ENCODE results near the gene LAMTOR2.

The LAMTOR2 gene

DNA sequence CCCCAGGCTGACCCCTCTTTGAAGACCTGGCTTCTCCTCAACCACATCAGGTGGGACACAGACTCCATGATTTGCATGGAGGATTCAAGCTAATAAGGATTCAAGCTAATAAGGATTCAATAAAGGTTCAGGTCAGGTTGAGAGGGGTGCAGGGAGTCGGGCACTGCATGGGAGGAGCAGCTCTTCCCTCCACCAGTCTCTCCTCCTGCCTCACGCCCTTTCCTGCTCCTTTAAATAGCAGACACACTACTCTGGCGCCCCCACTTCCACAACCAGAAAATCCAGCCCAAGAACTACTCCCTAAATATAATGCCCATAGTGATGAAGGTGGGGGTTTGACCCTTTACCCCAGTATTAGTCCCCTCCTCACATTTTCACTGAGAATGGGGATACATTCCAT lies 20.6 kb downstream of the LAMTOR2 start:
- TF ChIP-seq SIN3A (IDR thresholded peaks at IDR 0.05; ENCODE audit: borderline replicate concordance, insufficient read depth, low read length): no peak
- TF ChIP-seq FOXP2 (optimal IDR thresholded peaks at IDR 0.05; ENCODE audit: borderline replicate concordance, extremely low read depth, extremely low read length, insufficient read depth): no peak
- TF ChIP-seq POLR2AphosphoS5 (IDR thresholded peaks at IDR 0.05; ENCODE audit: low read depth, low read length): no peak
- TF ChIP-seq, protein P1, sequence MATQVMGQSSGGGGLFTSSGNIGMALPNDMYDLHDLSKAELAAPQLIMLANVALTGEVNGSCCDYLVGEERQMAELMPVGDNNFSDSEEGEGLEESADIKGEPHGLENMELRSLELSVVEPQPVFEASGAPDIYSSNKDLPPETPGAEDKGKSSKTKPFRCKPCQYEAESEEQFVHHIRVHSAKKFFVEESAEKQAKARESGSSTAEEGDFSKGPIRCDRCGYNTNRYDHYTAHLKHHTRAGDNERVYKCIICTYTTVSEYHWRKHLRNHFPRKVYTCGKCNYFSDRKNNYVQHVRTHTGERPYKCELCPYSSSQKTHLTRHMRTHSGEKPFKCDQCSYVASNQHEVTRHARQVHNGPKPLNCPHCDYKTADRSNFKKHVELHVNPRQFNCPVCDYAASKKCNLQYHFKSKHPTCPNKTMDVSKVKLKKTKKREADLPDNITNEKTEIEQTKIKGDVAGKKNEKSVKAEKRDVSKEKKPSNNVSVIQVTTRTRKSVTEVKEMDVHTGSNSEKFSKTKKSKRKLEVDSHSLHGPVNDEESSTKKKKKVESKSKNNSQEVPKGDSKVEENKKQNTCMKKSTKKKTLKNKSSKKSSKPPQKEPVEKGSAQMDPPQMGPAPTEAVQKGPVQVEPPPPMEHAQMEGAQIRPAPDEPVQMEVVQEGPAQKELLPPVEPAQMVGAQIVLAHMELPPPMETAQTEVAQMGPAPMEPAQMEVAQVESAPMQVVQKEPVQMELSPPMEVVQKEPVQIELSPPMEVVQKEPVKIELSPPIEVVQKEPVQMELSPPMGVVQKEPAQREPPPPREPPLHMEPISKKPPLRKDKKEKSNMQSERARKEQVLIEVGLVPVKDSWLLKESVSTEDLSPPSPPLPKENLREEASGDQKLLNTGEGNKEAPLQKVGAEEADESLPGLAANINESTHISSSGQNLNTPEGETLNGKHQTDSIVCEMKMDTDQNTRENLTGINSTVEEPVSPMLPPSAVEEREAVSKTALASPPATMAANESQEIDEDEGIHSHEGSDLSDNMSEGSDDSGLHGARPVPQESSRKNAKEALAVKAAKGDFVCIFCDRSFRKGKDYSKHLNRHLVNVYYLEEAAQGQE (IDR thresholded peaks at IDR 0.05; ENCODE audit: insufficient read depth in 1 of 2, low read depth in 2 of 2, low read length in 2 of 2): no peak
- no peak for TF ChIP-seq TAF1 (IDR thresholded peaks at IDR 0.05; ENCODE audit: borderline replicate concordance, insufficient read depth, low read length)

DNA sequence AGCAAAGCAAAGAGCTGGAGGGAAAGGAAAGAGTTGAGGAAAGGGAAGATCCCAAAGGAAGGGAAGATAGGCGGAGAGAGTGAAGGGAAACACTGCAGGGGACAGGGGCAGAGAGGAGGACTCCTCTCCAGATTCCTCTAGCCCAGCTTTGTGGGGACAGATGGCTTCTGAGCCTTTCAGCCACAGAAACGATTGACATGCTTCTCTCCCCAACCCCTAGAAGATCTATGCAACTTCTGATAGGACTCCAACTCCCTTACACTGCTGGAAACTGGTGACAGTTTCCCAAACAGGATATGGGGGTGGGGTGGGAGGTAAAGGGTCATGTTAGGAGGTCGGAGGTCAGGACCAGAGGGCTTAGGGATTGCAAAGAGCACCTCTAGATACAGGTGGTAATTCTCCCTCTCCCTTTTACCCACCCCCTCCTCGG lies 21.2 kb downstream of the LAMTOR2 start:
- TF ChIP-seq, protein P1 (IDR thresholded peaks at IDR 0.05; ENCODE audit: insufficient read depth in 1 of 2, low read depth in 2 of 2, low read length in 2 of 2): no peak
- no peak for TF ChIP-seq FOXP2 (optimal IDR thresholded peaks at IDR 0.05; ENCODE audit: borderline replicate concordance, extremely low read depth, extremely low read length, insufficient read depth)
- TF ChIP-seq POLR2AphosphoS5 (IDR thresholded peaks at IDR 0.05; ENCODE audit: low read depth, low read length): no peak
- no peak for TF ChIP-seq TAF1 (IDR thresholded peaks at IDR 0.05; ENCODE audit: borderline replicate concordance, insufficient read depth, low read length)
- no peak for TF ChIP-seq SIN3A (IDR thresholded peaks at IDR 0.05; ENCODE audit: borderline replicate concordance, insufficient read depth, low read length)

DNA sequence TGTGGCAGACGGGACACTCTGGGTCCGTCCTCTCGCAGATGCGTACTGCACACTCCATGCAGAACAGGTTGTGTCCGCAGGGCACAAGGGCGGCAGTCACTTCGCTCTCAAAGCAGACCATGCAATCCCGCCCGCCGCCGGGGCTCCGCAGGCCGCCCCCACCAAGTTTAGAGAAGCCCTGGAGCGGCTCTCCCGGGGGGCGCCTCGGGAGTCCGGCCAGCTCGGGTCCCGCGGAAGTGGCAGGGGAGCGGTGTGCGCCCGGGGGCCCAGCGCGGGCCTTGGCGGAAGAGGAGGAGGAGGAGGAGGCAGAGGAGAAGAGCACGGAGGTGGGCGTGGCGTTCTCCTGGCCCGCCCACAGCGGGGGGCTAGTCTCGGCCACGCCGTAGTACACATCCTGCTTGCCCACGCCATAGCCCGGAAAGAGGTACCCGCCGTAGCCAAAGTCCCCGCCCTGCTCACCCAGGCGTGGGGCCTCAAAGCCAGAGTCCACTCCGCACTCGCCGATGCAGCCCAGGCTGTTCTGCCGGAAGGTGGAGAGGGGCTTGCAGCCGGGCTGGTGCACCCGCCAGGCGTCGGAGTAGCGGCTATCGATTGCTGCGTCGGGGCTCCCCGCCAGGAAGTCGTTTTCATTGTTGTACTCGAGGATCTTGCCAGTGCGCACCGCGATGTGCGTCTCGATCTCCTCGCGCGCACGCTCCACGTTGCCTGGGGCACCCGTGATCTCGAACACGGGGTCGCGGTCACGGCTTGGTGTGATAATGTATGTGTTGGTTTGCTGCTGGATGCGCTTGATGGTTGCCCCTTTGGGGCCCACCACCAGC lies 22.2 kb downstream of the LAMTOR2 start:
- no peak for TF ChIP-seq SIN3A (IDR thresholded peaks at IDR 0.05; ENCODE audit: borderline replicate concordance, insufficient read depth, low read length)
- TF ChIP-seq TAF1 (IDR thresholded peaks at IDR 0.05; ENCODE audit: borderline replicate concordance, insufficient read depth, low read length): no peak
- peak; percentile 47 for TF ChIP-seq FOXP2 (optimal IDR thresholded peaks at IDR 0.05; ENCODE audit: borderline replicate concordance, extremely low read depth, extremely low read length, insufficient read depth)

DNA sequence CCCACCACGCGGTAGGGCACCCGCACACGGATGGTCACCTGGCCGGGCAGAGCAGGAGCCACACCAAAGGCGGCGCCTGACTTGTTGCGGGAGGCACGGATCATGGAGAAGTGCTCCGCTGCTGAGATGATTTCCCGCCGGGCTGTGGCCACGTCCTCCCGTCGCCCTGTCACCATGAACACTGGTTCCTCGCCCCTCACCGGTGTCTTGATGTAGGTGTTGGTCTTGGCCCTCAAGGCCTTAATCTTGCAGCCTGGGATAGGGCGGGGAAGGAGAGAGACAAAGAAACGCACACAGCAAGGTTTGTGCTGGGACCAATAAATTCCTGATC lies 22.8 kb downstream of the LAMTOR2 start:
- TF ChIP-seq FOXP2 (optimal IDR thresholded peaks at IDR 0.05; ENCODE audit: borderline replicate concordance, extremely low read depth, extremely low read length, insufficient read depth): no peak
- TF ChIP-seq TAF1 (IDR thresholded peaks at IDR 0.05; ENCODE audit: borderline replicate concordance, insufficient read depth, low read length): no peak
- TF ChIP-seq SIN3A (IDR thresholded peaks at IDR 0.05; ENCODE audit: borderline replicate concordance, insufficient read depth, low read length): no peak
- TF ChIP-seq POLR2AphosphoS5 (IDR thresholded peaks at IDR 0.05; ENCODE audit: low read depth, low read length): no peak

DNA sequence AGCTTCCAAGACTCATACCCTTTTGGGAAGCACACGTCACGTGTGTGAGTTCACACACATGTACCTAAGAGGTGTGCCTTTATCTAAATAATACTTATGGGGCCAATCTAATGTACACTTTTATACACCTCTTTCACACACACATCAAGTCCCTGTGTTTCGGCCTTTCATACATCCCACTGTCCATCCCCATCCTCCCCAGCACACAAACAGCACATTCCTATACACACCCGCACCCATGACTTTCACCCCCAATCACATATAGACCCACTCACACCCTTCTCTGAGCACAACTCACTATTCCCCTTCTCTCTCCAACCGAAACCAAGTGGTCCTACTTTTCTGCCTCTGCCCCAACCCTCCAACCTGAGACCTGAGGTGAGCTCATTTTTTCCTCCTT lies 24.1 kb downstream of the LAMTOR2 start:
- TF ChIP-seq POLR2AphosphoS5 (IDR thresholded peaks at IDR 0.05; ENCODE audit: low read depth, low read length) (no peak), SIN3A (IDR thresholded peaks at IDR 0.05; ENCODE audit: borderline replicate concordance, insufficient read depth, low read length) (no peak), FOXP2 (optimal IDR thresholded peaks at IDR 0.05; ENCODE audit: borderline replicate concordance, extremely low read depth, extremely low read length, insufficient read depth) (no peak), TAF1 (IDR thresholded peaks at IDR 0.05; ENCODE audit: borderline replicate concordance, insufficient read depth, low read length) (no peak)
- TF ChIP-seq, protein P1 (IDR thresholded peaks at IDR 0.05; ENCODE audit: insufficient read depth in 1 of 2, low read depth in 2 of 2, low read length in 2 of 2): no peak

DNA sequence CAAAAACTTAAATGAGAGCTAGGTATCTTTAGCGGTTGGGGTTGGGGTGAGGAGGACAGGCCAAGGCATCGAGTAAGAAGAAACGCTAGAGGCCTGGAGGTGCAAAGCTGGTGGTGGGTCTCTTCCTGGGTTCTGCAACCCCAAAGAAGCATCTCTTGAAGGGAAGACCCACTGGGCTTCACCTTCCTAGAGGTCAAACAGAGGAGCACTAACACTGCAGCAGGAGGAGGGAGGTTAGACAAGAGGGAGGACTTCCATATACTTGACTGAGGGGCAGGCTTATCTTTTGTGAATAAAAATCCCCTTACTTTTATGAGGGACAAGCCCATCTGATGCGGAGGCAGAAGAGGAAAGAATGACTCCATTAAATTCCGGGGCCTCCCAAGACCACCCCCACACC lies 25.2 kb downstream of the LAMTOR2 start:
- TF ChIP-seq TAF1 (IDR thresholded peaks at IDR 0.05; ENCODE audit: borderline replicate concordance, insufficient read depth, low read length): no peak
- TF ChIP-seq FOXP2 (optimal IDR thresholded peaks at IDR 0.05; ENCODE audit: borderline replicate concordance, extremely low read depth, extremely low read length, insufficient read depth): no peak
- TF ChIP-seq SIN3A (IDR thresholded peaks at IDR 0.05; ENCODE audit: borderline replicate concordance, insufficient read depth, low read length): no peak
- no peak for TF ChIP-seq POLR2AphosphoS5 (IDR thresholded peaks at IDR 0.05; ENCODE audit: low read depth, low read length)
- TF ChIP-seq, protein P1 (IDR thresholded peaks at IDR 0.05; ENCODE audit: insufficient read depth in 1 of 2, low read depth in 2 of 2, low read length in 2 of 2): no peak

Measured in PFSK-1 (cell line).